SH-SY5Y (cell line): ENCODE measurements around the gene NDUFB6.

Experiments
- GATA2 ChIP-seq: IDR thresholded peaks from 2 replicates; pipeline ENCODE4 v1.6.1; 2011; ENCODE audit warnings: mild to moderate bottlenecking, low read depth, low read length
- GATA3 ChIP-seq: IDR thresholded peaks from 2 replicates; pipeline ENCODE4 v1.6.1; 2011; ENCODE audit warnings: low read depth, mild to moderate bottlenecking, low read length, moderate library complexity

GRCh38 chr9:32516241-32516640, 56.7 kb downstream of the NDUFB6 start:
- TF ChIP-seq GATA2 (no peak), GATA3 (no peak)
